OCI-LY7 (cell line): ENCODE data around the gene RMDN3. TPM values are rescaled to one million over a fixed set of nuclear protein-coding genes. Genes with fewer than 3 reads are reported as not detected.
A peak's percentile ranks its signal among the peaks of the same experiment; 100 is the strongest.

ENCODE experiments used
- BruUV-seq: library from RNA; stranded (reverse); fragments of 400-500 nt; replicated peaks from 2 replicates; lab custom pipeline; 2021; lab: Mats Ljungman, UMichigan
- CTCF ChIA-PET: fragments of 300-600 bp; sonication (Branson Sonifier 250); formaldehyde crosslinking; loops from one replicate; lab custom pipeline; 2022; ENCODE audit warnings: antibody characterized with exemption; ENCODE audit not compliant: unreplicated experiment; lab: Charles Lee
- POLR2A ChIA-PET: fragments of 300-600 bp; sonication (Branson Sonifier 250); formaldehyde crosslinking; loops from one replicate; lab custom pipeline; 2022; ENCODE audit warnings: antibody characterized with exemption; lab: Charles Lee
- DNase-seq: peaks from one replicate; pipeline ENCODE4 v3.0.0-alpha.2; 2015; ENCODE audit warnings: low spot score
- H2AFZ ChIP-seq: fragments of 200-600 bp; sonication (generic), shearing (Covaris generic); 2 replicates; pipeline ENCODE4 v1.6.1; 2014; ENCODE audit warnings: mild to moderate bottlenecking, antibody characterized with exemption, low read length, moderate library complexity
- H3K27ac ChIP-seq: fragments of 200-600 bp; sonication (generic); 2 replicates; pipeline ENCODE4 v1.5.1; 2014; ENCODE audit warnings: mixed run types, low read depth, mild to moderate bottlenecking, moderate library complexity, low read length, inconsistent platforms; ENCODE audit not compliant: poor library complexity, severe bottlenecking
- H3K36me3 ChIP-seq: fragments of 200-600 bp; sonication (generic); 2 replicates; pipeline ENCODE4 v1.6.1; 2014; ENCODE audit warnings: mild to moderate bottlenecking, antibody characterized with exemption, low read length, moderate library complexity, mixed read lengths; ENCODE audit not compliant: insufficient read depth
- H3K4me1 ChIP-seq: fragments of 200-600 bp; sonication (generic); 2 replicates; pipeline ENCODE4 v1.5.1; 2014; ENCODE audit warnings: mild to moderate bottlenecking, low read length; ENCODE audit not compliant: insufficient read depth, poor library complexity, severe bottlenecking
- H3K4me2 ChIP-seq: fragments of 200-600 bp; sonication (generic); 2 replicates; pipeline ENCODE4 v1.6.1; 2014; ENCODE audit warnings: mild to moderate bottlenecking, low read length
- H3K4me3 ChIP-seq: fragments of 200-600 bp; sonication (generic); 2 replicates; pipeline ENCODE4 v1.5.1; 2014; ENCODE audit warnings: mild to moderate bottlenecking, low read depth, low read length; ENCODE audit not compliant: poor library complexity, severe bottlenecking
- H3K79me2 ChIP-seq: fragments of 200-600 bp; sonication (generic); 2 replicates; pipeline ENCODE4 v1.6.1; 2016; ENCODE audit warnings: low read depth, mild to moderate bottlenecking, low read length, moderate library complexity, mixed read lengths; ENCODE audit not compliant: insufficient read depth
- H3K9me2 ChIP-seq: fragments of 200-600 bp; sonication (generic); 2 replicates; pipeline ENCODE4 v1.6.1; 2016; ENCODE audit warnings: mild to moderate bottlenecking, low read length, mixed read lengths; ENCODE audit not compliant: insufficient read depth
- H3K9me3 ChIP-seq: fragments of 200-600 bp; sonication (generic); 2 replicates; pipeline ENCODE4 v1.6.1; 2014; ENCODE audit warnings: mild to moderate bottlenecking, mixed run types, low read length, mixed read lengths
- H4K20me1 ChIP-seq: fragments of 200-600 bp; sonication (generic); 2 replicates; pipeline ENCODE4 v1.6.1; 2014; ENCODE audit warnings: mild to moderate bottlenecking, antibody characterized with exemption, low read length, moderate library complexity, mixed read lengths; ENCODE audit not compliant: insufficient read depth
- CTCF ChIP-seq: fragments of 200-600 bp; sonication (generic); conservative IDR thresholded peaks from 2 replicates; pipeline ENCODE4 v1.5.1; 2014; ENCODE audit warnings: mild to moderate bottlenecking, antibody characterized with exemption, low read length, moderate library complexity, mixed read lengths
- EZH2phosphoT487 ChIP-seq: fragments of 200-600 bp; sonication (generic); IDR thresholded peaks from 2 replicates; pipeline ENCODE4 v1.6.1; 2018; ENCODE audit warnings: low read depth, borderline replicate concordance, mild to moderate bottlenecking, mixed run types, antibody characterized with exemption, low read length, moderate library complexity, mixed read lengths
- intact Hi-C: fragments of 100-400 bp; cut with micrococcal nuclease; formaldehyde crosslinking; loops from one replicate; pipeline ENCODE4 v1.10.0; 2022; ENCODE audit not compliant: unreplicated experiment
- total RNA-seq, 2 experiments: library from RNA; depleted of rRNA in 1 of 2; stranded (reverse); fragments of >200 nt in 1 of 2; shearing (Covaris generic) in 1 of 2; gene quantifications; 2 replicates each; pipeline ENCODE4 v1.2.3, GENCODE V29; 2014 to 2022

The RMDN3 gene
- total RNA-seq, 2 experiments from 2014 or later, result 10.7 to 23.7 TPM

GRCh38 chr15:40787991-40788390 is 32.9 kb upstream of the RMDN3 start:
- peaks cover 21% of the 10 kb centered on the region for H3K4me1 ChIP-seq
- ChIA-PET POLR2A (interaction anchor here (1.3 to 2.5 kb wide), 3 partner anchors 14 to 41 kb away, joined by 4 to 7 read pairs (median 6); partner anchors contain the start of gene C15orf62), CTCF (no interaction called here)
- no peaks in the 10 kb centered on the region for H3K9me3 ChIP-seq
- H3K9me2 ChIP-seq, result no peaks in the 10 kb centered on the region
- BruUV-seq, result no TSS peak
- intact Hi-C loops, result loop anchor here (10.0 kb wide), 1 partner anchor 273 kb away; no protein-coding TSS in a partner anchor
- no peak for DNase-seq
- H3K27ac ChIP-seq, result no peak overlapping the region
- no peaks in the 10 kb centered on the region for H3K36me3 ChIP-seq
- TF ChIP-seq EZH2phosphoT487 (no peak), CTCF (no peak)
- no peak overlapping the region for H3K4me3 ChIP-seq
- no peaks in the 10 kb centered on the region for H3K79me2 ChIP-seq
- 0 out of 2 replicates have a peak overlapping the region, but pooled peaks have one; percentile 34 for H3K4me2 ChIP-seq
- no peaks in the 10 kb centered on the region; the same call in 1 of the 2 replicates for H4K20me1 ChIP-seq
- H2AFZ ChIP-seq, result no peak overlapping the region

GRCh38 chr15:40787344-40787841 is 32.3 kb upstream of the RMDN3 start:
- Histone ChIP-seq H3K27ac (no peak overlapping the region), H2AFZ (no peak overlapping the region), H3K4me2 (peak overlapping the region; percentile 34; the same call in 1 of the 2 replicates), H3K4me1 (peaks cover 26% of the 10 kb centered on the region), H4K20me1 (no peaks in the 10 kb centered on the region; the same call in 1 of the 2 replicates), H3K9me2 (no peaks in the 10 kb centered on the region), H3K36me3 (no peaks in the 10 kb centered on the region), H3K9me3 (no peaks in the 10 kb centered on the region), H3K79me2 (no peaks in the 10 kb centered on the region), H3K4me3 (no peak overlapping the region)
- TF ChIP-seq CTCF, result no peak
- TF ChIP-seq EZH2phosphoT487, result no peak
- CTCF ChIA-PET, result no interaction called here
- intact Hi-C loops, result loop anchor here (10.0 kb wide), 1 partner anchor 273 kb away; no protein-coding TSS in a partner anchor
- no TSS peak for BruUV-seq
- DNase-seq, result peak; percentile 19
- POLR2A ChIA-PET, result interaction anchor here (0.6 to 2.5 kb wide), 3 partner anchors 14 to 141 kb away, joined by 6 to 8 read pairs (median 7); no protein-coding TSS in a partner anchor

DNA sequence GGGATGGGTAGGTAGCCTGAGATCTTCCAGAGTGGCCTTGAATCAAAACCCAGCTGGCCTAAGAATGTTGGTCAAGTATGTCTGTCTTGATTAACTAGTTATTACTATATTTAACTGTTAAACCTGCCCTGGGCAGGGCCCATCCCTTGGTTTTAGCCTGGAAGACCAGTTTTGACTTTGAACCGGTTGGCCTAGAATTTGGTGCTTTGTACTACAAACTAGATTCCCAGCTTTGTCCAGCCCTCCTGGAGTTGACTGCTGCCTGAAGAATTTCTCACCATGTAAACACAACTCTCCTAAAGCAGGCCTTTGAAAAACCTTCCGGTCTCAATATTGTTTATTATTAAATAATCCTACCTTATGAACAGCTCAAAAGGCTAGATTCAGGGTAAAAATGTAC is 30.8 kb upstream of the RMDN3 start:
- Histone ChIP-seq H4K20me1 (no peaks in the 10 kb centered on the region; the same call in 1 of the 2 replicates), H2AFZ (no peak overlapping the region), H3K9me3 (no peaks in the 10 kb centered on the region), H3K27ac (no peak overlapping the region), H3K4me1 (peaks cover 28% of the 10 kb centered on the region), H3K4me2 (no peak overlapping the region), H3K4me3 (no peak overlapping the region), H3K9me2 (no peaks in the 10 kb centered on the region), H3K36me3 (no peaks in the 10 kb centered on the region), H3K79me2 (no peaks in the 10 kb centered on the region)
- intact Hi-C loops, result loop anchor here (10.0 kb wide), 1 partner anchor 271 kb away; no protein-coding TSS in a partner anchor
- TF ChIP-seq CTCF, result no peak
- no peak for TF ChIP-seq EZH2phosphoT487
- no TSS peak for BruUV-seq
- ChIA-PET CTCF (interaction anchor here (0.8 kb wide), 2 partner anchors 39 kb away, joined by 3 read pairs; no protein-coding TSS in a partner anchor), POLR2A (interaction anchor here (1.0 to 2.5 kb wide), 6 partner anchors 9 to 74 kb away, joined by 3 to 9 read pairs (median 4); partner anchors contain the start of gene C15orf62)
- no peak for DNase-seq
